NOMO-1 (cell line): ENCODE results near the gene DPP9.
"Not testable (repeated sequence)": the region's sequence is repeated elsewhere in the genome, so short reads cannot be mapped to it uniquely, and the experiment has no call there.

Experiments
- DNase-seq, 2 experiments: peaks; one replicate each; lab custom pipeline; 2025; ENCODE audit not compliant: unreplicated experiment in 2 of 2; lab: John Stamatoyannopoulos, UW

DPP9 gene

GRCh38 chr19:4723595-4724514, at the start of gene DPP9:
Gene DPP9, minus strand, starts transcription at chr19:4723842. Its CDS starts 3,936 bp downstream, at chr19:4719906.
- peak; percentile 99 for DNase-seq

GRCh38 chr19:4773047-4773640, 49.5 kb upstream of the DPP9 start:
- no peak for DNase-seq

GRCh38 chr19:4772566-4772965, 48.9 kb upstream of the DPP9 start:
- no peak for DNase-seq

- peak; percentile 58 to 88 for DNase-seq
Observed at GRCh38 chr19:4768934-4769777, 45.5 kb upstream of the DPP9 start.

- DNase-seq = no peak
Observed at GRCh38 chr19:4764393-4764660, 40.7 kb upstream of the DPP9 start.

GRCh38 chr19:4763021-4763420, 39.4 kb upstream of the DPP9 start:
- no peak for DNase-seq

GRCh38 chr19:4760285-4760650, 36.6 kb upstream of the DPP9 start:
- no peak for DNase-seq

GRCh38 chr19:4759388-4760284, 36.0 kb upstream of the DPP9 start:
- DNase-seq = peak; percentile 90 to 93

GRCh38 chr19:4758659-4759058, 35.0 kb upstream of the DPP9 start:
- no peak for DNase-seq

GRCh38 chr19:4758082-4758481, 34.4 kb upstream of the DPP9 start:
- no peak for DNase-seq

GRCh38 chr19:4755459-4755858, 31.8 kb upstream of the DPP9 start:
- no peak for DNase-seq

GRCh38 chr19:4754248-4754647, 30.6 kb upstream of the DPP9 start:
- peak in 1 of 2 experiments; percentile 63 for DNase-seq

- DNase-seq = no peak
Observed at GRCh38 chr19:4749870-4750590, 26.4 kb upstream of the DPP9 start.

GRCh38 chr19:4748589-4748988, 24.9 kb upstream of the DPP9 start:
- peak; percentile 57 to 59 for DNase-seq

GRCh38 chr19:4748185-4748584, 24.5 kb upstream of the DPP9 start:
- no peak for DNase-seq

- no peak for DNase-seq
Observed at GRCh38 chr19:4745986-4746385, 22.3 kb upstream of the DPP9 start.

- DNase-seq = not testable (repeated sequence)
Observed at GRCh38 chr19:4745175-4745574, 21.5 kb upstream of the DPP9 start.

GRCh38 chr19:4744451-4745174, 21.0 kb upstream of the DPP9 start:
- DNase-seq = peak in 1 of 2 experiments; percentile 40
